GM18870 (cell line): ENCODE data around the gene LDB2.

ENCODE experiments used
- ATAC-seq: cut with Tn5 transposase; IDR thresholded peaks from one replicate; pipeline ENCODE4 v1.9.1; 2021; ENCODE audit warnings: moderate library complexity; ENCODE audit not compliant: unreplicated experiment

LDB2 gene

GRCh38 chr4:16608611-16609125, 289.8 kb downstream of the LDB2 start:
- no peak for ATAC-seq

- ATAC-seq = no peak
Observed at GRCh38 chr4:16608123-16608522, 290.3 kb downstream of the LDB2 start.

GRCh38 chr4:16607241-16608066, 291.0 kb downstream of the LDB2 start:
- no peak for ATAC-seq

GRCh38 chr4:16606691-16607090, 291.8 kb downstream of the LDB2 start:
- ATAC-seq = no peak

GRCh38 chr4:16603178-16603577, 295.3 kb downstream of the LDB2 start:
- no peak for ATAC-seq

- ATAC-seq = no peak
Observed at GRCh38 chr4:16598597-16599206, 299.7 kb downstream of the LDB2 start.

- no peak for ATAC-seq
Observed at GRCh38 chr4:16597845-16598596, 300.4 kb downstream of the LDB2 start.

- ATAC-seq = no peak
Observed at GRCh38 chr4:16597443-16597842, 301.0 kb downstream of the LDB2 start.

GRCh38 chr4:16596267-16596666, 302.2 kb downstream of the LDB2 start:
- no peak for ATAC-seq

- ATAC-seq = no peak
Observed at GRCh38 chr4:16594128-16594527, 304.3 kb downstream of the LDB2 start.

- no peak for ATAC-seq
Observed at GRCh38 chr4:16593386-16593785, 305.1 kb downstream of the LDB2 start.

GRCh38 chr4:16591272-16591826, 307.1 kb downstream of the LDB2 start:
- ATAC-seq = no peak

GRCh38 chr4:16590797-16591196, 307.6 kb downstream of the LDB2 start:
- ATAC-seq = no peak

GRCh38 chr4:16588651-16589050, 309.8 kb downstream of the LDB2 start:
- no peak for ATAC-seq

- no peak for ATAC-seq
Observed at GRCh38 chr4:16588149-16588548, 310.3 kb downstream of the LDB2 start.

GRCh38 chr4:16585053-16585452, 313.4 kb downstream of the LDB2 start:
- no peak for ATAC-seq

GRCh38 chr4:16583764-16584163, 314.7 kb downstream of the LDB2 start:
- no peak for ATAC-seq

- ATAC-seq = no peak
Observed at GRCh38 chr4:16582526-16582925, 315.9 kb downstream of the LDB2 start.

GRCh38 chr4:16582036-16582435, 316.4 kb downstream of the LDB2 start:
- ATAC-seq = no peak

- no peak for ATAC-seq
Observed at GRCh38 chr4:16581117-16581516, 317.3 kb downstream of the LDB2 start.

GRCh38 chr4:16580514-16580913, 317.9 kb downstream of the LDB2 start:
- no peak for ATAC-seq
